Measurements from ENCODE around the gene RUNX2. TPM values are rescaled to one million over a fixed set of nuclear protein-coding genes. Genes with fewer than 3 reads are reported as not detected.
"Not testable (repeated sequence)": the region's sequence is repeated elsewhere in the genome, so short reads cannot be mapped to it uniquely, and the experiment has no call there.

Gene RUNX2
- total and polyA plus RNA-seq, 2 donors from 2014 or later: 2.3 to 4.7 TPM

- intact Hi-C loops (cut with DNase I): no loop called here
- Histone ChIP-seq H3K27ac (ENCODE audit: low read depth in 2 of 2, low read length in 2 of 2) (no peak overlapping the region), H3K4me3 (ENCODE audit: low read length in 3 of 3) (no peak overlapping the region), H3K36me3 (ENCODE audit: control insufficient read depth in 2 of 3, insufficient read depth in 3 of 3, low read length in 3 of 3) (no peaks in the 10 kb centered on the region), H3K9ac (ENCODE audit: low read length in 3 of 3) (no peak overlapping the region), H3K27me3 (ENCODE audit: control insufficient read depth, insufficient read depth, low read length) (no peaks in the 10 kb centered on the region), H3K4me1 (ENCODE audit: control insufficient read depth in 2 of 3, insufficient read depth in 2 of 3, low read depth in 1 of 3, low read length in 3 of 3) (no peaks in the 10 kb centered on the region), H3K9me3 (ENCODE audit: control insufficient read depth in 2 of 3, insufficient read depth in 1 of 3, low read length in 3 of 3) (peaks cover 0 to 2% (median 0%) of the 10 kb centered on the region in 3 donors)
- DNase-seq (no peak), FAIRE-seq (no peak)
- no peak for TF ChIP-seq CTCF (IDR thresholded peaks at IDR 0.05; ENCODE audit: borderline replicate concordance, extremely low read depth, insufficient read depth)
Observed at GRCh38 chr6:45293306-45293705, 34.8 kb upstream of the RUNX2 start.

GRCh38 chr6:45294065-45294701 is 33.9 kb upstream of the RUNX2 start:
- FAIRE-seq; intact Hi-C loops (cut with DNase I); H3K9ac ChIP-seq (ENCODE audit: low read length in 3 of 3): not testable (repeated sequence)

GRCh38 chr6:45297320-45297719 is 30.8 kb upstream of the RUNX2 start:
- no peak for DNase-seq
- Histone ChIP-seq H3K4me3 (ENCODE audit: low read length in 3 of 3) (no peak overlapping the region), H3K27ac (ENCODE audit: low read depth in 2 of 2, low read length in 2 of 2) (no peak overlapping the region), H3K9ac (ENCODE audit: low read length in 3 of 3) (no peak overlapping the region), H3K9me3 (ENCODE audit: control insufficient read depth in 2 of 3, insufficient read depth in 1 of 3, low read length in 3 of 3) (peaks cover 0 to 2% (median 0%) of the 10 kb centered on the region in 3 donors), H3K27me3 (ENCODE audit: control insufficient read depth, insufficient read depth, low read length) (no peaks in the 10 kb centered on the region), H3K36me3 (ENCODE audit: control insufficient read depth in 2 of 3, insufficient read depth in 3 of 3, low read length in 3 of 3) (no peaks in the 10 kb centered on the region), H3K4me1 (ENCODE audit: control insufficient read depth in 2 of 3, insufficient read depth in 2 of 3, low read depth in 1 of 3, low read length in 3 of 3) (no peaks in the 10 kb centered on the region)
- FAIRE-seq: no peak
- intact Hi-C loops (cut with DNase I): no loop called here
- no peak for TF ChIP-seq CTCF (IDR thresholded peaks at IDR 0.05; ENCODE audit: borderline replicate concordance, extremely low read depth, insufficient read depth)

More at GRCh38 chr6:45294065-45294701, 33.9 kb upstream of the RUNX2 start:
- H3K27me3 ChIP-seq (ENCODE audit: control insufficient read depth, insufficient read depth, low read length); H3K27ac ChIP-seq (ENCODE audit: low read depth in 2 of 2, low read length in 2 of 2); H3K4me1 ChIP-seq (ENCODE audit: control insufficient read depth in 2 of 3, insufficient read depth in 2 of 3, low read depth in 1 of 3, low read length in 3 of 3); H3K9me3 ChIP-seq (ENCODE audit: control insufficient read depth in 2 of 3, insufficient read depth in 1 of 3, low read length in 3 of 3); DNase-seq; H3K36me3 ChIP-seq (ENCODE audit: control insufficient read depth in 2 of 3, insufficient read depth in 3 of 3, low read length in 3 of 3); H3K4me3 ChIP-seq (ENCODE audit: low read length in 3 of 3): not testable (repeated sequence)

GRCh38 chr6:45299096-45299581 is 29.0 kb upstream of the RUNX2 start:
- no peak overlapping the region for H3K4me3 ChIP-seq (ENCODE audit: low read length in 3 of 3)
- H3K9ac ChIP-seq (ENCODE audit: low read length in 3 of 3): no peak overlapping the region
- intact Hi-C loops (cut with DNase I): no loop called here
- no peaks in the 10 kb centered on the region for H3K4me1 ChIP-seq (ENCODE audit: control insufficient read depth in 2 of 3, insufficient read depth in 2 of 3, low read depth in 1 of 3, low read length in 3 of 3)
- no peaks in the 10 kb centered on the region for H3K9me3 ChIP-seq (ENCODE audit: control insufficient read depth in 2 of 3, insufficient read depth in 1 of 3, low read length in 3 of 3)
- H3K27me3 ChIP-seq (ENCODE audit: control insufficient read depth, insufficient read depth, low read length): no peaks in the 10 kb centered on the region
- H3K36me3 ChIP-seq (ENCODE audit: control insufficient read depth in 2 of 3, insufficient read depth in 3 of 3, low read length in 3 of 3): no peaks in the 10 kb centered on the region
- FAIRE-seq: no peak
- H3K27ac ChIP-seq (ENCODE audit: low read depth in 2 of 2, low read length in 2 of 2): no peak overlapping the region
- no peak for DNase-seq
- TF ChIP-seq CTCF (IDR thresholded peaks at IDR 0.05; ENCODE audit: borderline replicate concordance, extremely low read depth, insufficient read depth): no peak
